GM18519 (cell line): ENCODE data around the gene ATP5ME.

Source experiments
- ATAC-seq: cut with Tn5 transposase; IDR thresholded peaks from one replicate; pipeline ENCODE4 v1.9.1; 2021; ENCODE audit warnings: mild to moderate bottlenecking, moderate library complexity; ENCODE audit not compliant: unreplicated experiment, low FRiP score

ATP5ME gene

DNA sequence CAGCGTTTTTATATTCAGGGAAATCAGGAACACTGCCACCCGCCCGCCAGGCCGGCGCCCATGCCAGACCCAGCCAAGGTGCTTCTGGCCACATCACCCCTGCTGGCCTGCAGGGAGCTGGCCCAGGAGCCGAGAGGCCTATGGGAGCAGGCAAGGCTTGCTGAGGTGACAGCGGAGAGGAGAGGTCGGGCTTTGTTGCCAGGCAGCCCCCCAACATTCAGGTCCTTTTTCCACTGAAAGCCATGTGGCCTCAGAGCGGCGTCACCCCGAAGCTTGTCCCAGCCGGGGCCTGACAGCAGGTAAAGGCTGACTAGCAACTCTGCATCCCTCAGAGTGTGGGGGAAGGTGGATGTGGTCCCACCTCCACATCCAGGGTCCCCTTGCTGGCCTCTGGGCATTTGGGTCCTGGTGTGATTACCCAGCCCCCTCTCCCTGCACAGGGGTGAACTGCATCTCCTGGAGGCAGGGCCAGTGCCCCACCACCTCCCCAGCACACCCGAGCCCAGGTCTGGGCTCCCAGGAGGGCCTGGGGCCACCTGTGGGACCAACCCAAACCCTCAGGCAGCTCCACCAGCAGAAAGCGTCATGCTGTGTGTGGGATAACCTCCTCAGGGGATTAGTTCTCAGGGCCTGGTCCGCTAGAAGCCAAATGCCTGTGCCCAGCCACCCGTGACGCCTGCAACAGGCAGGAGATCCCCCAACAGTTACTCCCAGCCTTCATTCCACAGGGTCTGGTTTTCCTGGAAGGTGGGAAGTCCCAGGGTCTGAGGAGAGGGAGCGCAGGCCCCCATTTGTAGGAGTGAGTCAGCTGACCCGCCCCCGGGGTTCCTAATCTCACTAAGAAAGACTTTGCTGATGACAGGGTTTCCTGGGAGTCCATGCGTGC, 49.1 kb downstream of the ATP5ME start, which contains the start of gene PDE6B:
TSS of gene PDE6B (plus strand) at position 869 of the 886 bp plus-strand sequence. CDS start 54 bp downstream, outside the sequence.
- ATAC-seq = no peak

DNA sequence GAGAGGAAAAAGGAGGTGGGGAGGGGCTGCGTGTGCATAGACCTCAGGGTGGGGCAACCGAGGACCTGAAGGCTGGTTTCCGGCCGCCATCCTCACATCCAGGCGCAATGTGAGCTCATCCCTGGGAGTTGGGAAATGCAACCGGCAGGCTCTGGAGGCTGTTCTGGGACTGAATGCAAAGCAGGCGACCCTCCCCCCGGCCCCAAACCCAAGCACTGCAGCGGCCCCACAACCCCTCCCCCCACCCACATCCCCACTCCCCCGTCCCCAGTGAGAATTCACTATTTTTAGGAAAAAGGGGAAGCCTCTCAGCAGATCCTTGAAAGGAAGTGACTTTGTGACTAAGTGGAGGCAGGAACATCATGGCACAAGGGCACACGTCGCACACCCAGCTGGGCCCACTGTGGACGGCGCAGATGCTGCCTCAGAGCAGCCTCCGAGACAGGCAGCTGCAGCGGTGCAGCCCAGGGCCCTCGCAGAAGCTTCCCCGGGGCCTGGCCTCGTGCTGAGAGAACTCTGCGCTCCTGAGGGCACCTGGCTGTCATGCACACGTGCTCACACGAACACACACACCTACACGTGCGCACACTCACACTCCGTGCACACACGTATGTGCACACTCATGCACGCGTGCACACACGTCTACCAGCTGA, 50.0 kb downstream of the ATP5ME start:
- no peak for ATAC-seq

DNA sequence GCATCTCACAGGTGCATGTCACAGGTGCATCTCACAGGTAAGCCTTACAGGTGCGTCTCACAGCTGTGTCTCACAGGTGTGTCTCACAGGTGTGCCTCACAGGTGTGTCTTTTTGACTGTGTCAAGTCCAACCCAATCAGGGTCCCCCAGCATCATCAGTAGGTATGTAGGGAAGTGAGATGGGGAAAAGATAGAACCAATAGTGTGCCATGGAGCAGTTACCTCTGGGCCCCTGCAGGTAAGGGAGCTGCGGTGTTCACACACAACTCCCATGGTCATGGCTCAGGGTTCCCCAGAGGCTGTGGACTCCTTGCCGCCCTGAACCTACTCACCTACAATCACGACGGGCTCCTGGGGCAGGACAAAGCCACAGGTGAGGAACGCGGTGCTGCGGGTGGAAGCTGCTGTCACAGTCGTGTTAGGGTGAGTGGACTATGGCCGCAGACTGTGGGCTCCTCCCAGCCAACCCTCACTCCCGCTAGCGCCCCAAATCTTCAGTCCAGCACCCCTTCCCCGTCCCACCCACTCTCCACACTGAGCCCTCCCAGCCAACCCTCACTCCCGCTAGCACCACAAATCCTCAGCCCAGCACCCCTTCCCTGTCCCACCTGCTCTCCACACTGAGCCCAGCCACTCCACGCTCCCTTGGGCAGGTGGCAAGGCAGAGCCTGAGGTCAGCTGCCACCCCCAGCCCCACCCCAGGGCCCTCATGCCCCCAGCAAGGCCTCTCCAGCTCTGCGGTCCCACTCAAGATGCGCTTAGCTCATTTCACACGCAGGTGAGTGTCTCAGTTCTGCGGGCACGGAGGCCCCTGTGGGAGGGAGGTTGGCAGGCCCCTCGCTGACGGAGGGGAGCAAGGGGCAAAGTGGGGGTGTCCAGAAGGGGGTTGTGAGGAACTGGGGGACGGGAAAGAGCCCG, 50.8 kb downstream of the ATP5ME start:
- no peak for ATAC-seq
